ENCODE data around the gene KCND2.

KCND2 gene

GRCh38 chr7:120472892-120473291, 199.9 kb downstream of the KCND2 start:
- no peak overlapping the region for H3K4me3 ChIP-seq (ENCODE audit: low read depth, low read length)
- no peak for DNase-seq (ENCODE audit: low read depth)
- TF ChIP-seq MYC (IDR thresholded peaks at IDR 0.05; ENCODE audit: low read depth, low read length) (no peak), MAX (IDR thresholded peaks at IDR 0.05; ENCODE audit: low read depth, low read length) (no peak), CTCF (IDR thresholded peaks at IDR 0.05; ENCODE audit: low read depth, low read length) (no peak), POLR2A (IDR thresholded peaks at IDR 0.05; ENCODE audit: extremely low read depth, insufficient read length) (no peak)

DNA sequence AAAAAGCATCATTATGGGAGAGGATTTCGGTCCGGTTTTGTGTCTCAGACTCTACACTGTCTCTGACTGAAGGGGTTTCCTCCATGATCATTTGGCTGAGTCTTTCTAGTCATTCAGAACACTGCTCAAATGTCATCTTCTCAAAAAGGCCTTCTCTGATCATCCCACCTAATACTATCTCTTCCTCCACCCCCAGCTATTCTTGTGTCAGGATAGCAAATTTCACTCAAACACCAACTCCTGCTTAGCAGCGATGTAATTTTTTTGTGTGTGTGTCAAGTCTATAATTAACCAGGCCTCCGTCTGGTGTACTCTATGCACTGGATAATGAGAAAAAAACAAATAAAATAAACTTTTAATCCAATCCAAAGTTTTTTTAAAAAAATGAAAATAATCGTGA, 200.4 kb downstream of the KCND2 start:
- H3K4me3 ChIP-seq (ENCODE audit: low read depth, low read length): no peak overlapping the region
- TF ChIP-seq MYC (IDR thresholded peaks at IDR 0.05; ENCODE audit: low read depth, low read length) (no peak), MAX (IDR thresholded peaks at IDR 0.05; ENCODE audit: low read depth, low read length) (no peak), POLR2A (IDR thresholded peaks at IDR 0.05; ENCODE audit: extremely low read depth, insufficient read length) (no peak), CTCF (IDR thresholded peaks at IDR 0.05; ENCODE audit: low read depth, low read length) (no peak)
- DNase-seq (ENCODE audit: low read depth): no peak

GRCh38 chr7:120475994-120476393, 203.0 kb downstream of the KCND2 start:
- H3K4me3 ChIP-seq (ENCODE audit: low read depth, low read length): no peak overlapping the region
- DNase-seq (ENCODE audit: low read depth): no peak
- TF ChIP-seq MYC (IDR thresholded peaks at IDR 0.05; ENCODE audit: low read depth, low read length) (no peak), POLR2A (IDR thresholded peaks at IDR 0.05; ENCODE audit: extremely low read depth, insufficient read length) (no peak), CTCF (IDR thresholded peaks at IDR 0.05; ENCODE audit: low read depth, low read length) (no peak), MAX (IDR thresholded peaks at IDR 0.05; ENCODE audit: low read depth, low read length) (no peak)

DNA sequence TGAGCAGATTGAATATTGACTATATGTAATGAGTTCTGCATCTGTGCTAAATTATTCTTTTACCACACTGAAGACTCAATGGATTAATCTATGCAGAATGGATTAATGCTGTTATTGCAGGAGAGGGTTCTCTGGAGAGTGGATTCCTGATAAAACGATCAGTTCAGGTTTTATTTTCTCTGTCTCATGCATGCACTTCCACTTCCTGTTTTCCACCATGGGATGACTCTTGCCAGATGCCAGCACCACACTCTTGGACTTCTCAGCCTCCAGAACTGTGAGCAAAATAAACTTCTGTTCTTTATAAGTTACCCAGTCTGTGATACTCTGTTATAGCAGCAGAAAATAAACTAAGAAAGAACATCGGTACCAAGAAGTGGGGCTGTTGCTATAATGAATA, 207.5 kb downstream of the KCND2 start:
- DNase-seq (ENCODE audit: low read depth): no peak
- TF ChIP-seq CTCF (IDR thresholded peaks at IDR 0.05; ENCODE audit: low read depth, low read length): no peak
- TF ChIP-seq MAX (IDR thresholded peaks at IDR 0.05; ENCODE audit: low read depth, low read length): no peak
- no peak for TF ChIP-seq POLR2A (IDR thresholded peaks at IDR 0.05; ENCODE audit: extremely low read depth, insufficient read length)
- no peak for TF ChIP-seq MYC (IDR thresholded peaks at IDR 0.05; ENCODE audit: low read depth, low read length)
- no peak overlapping the region for H3K4me3 ChIP-seq (ENCODE audit: low read depth, low read length)

- no peak overlapping the region for H3K4me3 ChIP-seq (ENCODE audit: low read depth, low read length)
- no peak for TF ChIP-seq POLR2A (IDR thresholded peaks at IDR 0.05; ENCODE audit: extremely low read depth, insufficient read length)
- no peak for TF ChIP-seq MAX (IDR thresholded peaks at IDR 0.05; ENCODE audit: low read depth, low read length)
- no peak for TF ChIP-seq CTCF (IDR thresholded peaks at IDR 0.05; ENCODE audit: low read depth, low read length)
- no peak for TF ChIP-seq MYC (IDR thresholded peaks at IDR 0.05; ENCODE audit: low read depth, low read length)
- no peak for DNase-seq (ENCODE audit: low read depth)
Observed at GRCh38 chr7:120480930-120481329, 208.0 kb downstream of the KCND2 start.

GRCh38 chr7:120486164-120486563, 213.2 kb downstream of the KCND2 start:
- TF ChIP-seq MAX (IDR thresholded peaks at IDR 0.05; ENCODE audit: low read depth, low read length) (no peak), POLR2A (IDR thresholded peaks at IDR 0.05; ENCODE audit: extremely low read depth, insufficient read length) (no peak), CTCF (IDR thresholded peaks at IDR 0.05; ENCODE audit: low read depth, low read length) (no peak), MYC (IDR thresholded peaks at IDR 0.05; ENCODE audit: low read depth, low read length) (no peak)
- no peak overlapping the region for H3K4me3 ChIP-seq (ENCODE audit: low read depth, low read length)

More at GRCh38 chr7:120486164-120486563, 213.2 kb downstream of the KCND2 start:
- no peak for DNase-seq (ENCODE audit: low read depth)

Measured in NB4 (cell line).